GM12875 (cell line): Measurements from ENCODE around the gene MDK.

Experiments used
- H3K4me3 ChIP-seq: one replicate; pipeline ENCODE4 v1.5.1; 2011; ENCODE audit warnings: low read depth, low read length, control low read depth
- CTCF ChIP-seq: IDR thresholded peaks from 2 replicates; pipeline ENCODE4 v1.5.1; 2011; ENCODE audit warnings: low read depth, mild to moderate bottlenecking, control low read depth, inconsistent platforms, low read length, moderate library complexity, borderline replicate concordance; ENCODE audit not compliant: insufficient read depth

Gene MDK

GRCh38 chr11:46348566-46349401, 32.7 kb upstream of the MDK start:
- no peak for TF ChIP-seq CTCF
- peak overlapping the region; percentile 93 for H3K4me3 ChIP-seq

GRCh38 chr11:46350695-46351094, 30.8 kb upstream of the MDK start:
- TF ChIP-seq CTCF, result no peak
- no peak overlapping the region for H3K4me3 ChIP-seq

- no peak overlapping the region for H3K4me3 ChIP-seq
- no peak for TF ChIP-seq CTCF
Observed at GRCh38 chr11:46351148-46351547, 30.3 kb upstream of the MDK start.

- no peak overlapping the region for H3K4me3 ChIP-seq
- TF ChIP-seq CTCF, result no peak
Observed at GRCh38 chr11:46351606-46352005, 29.9 kb upstream of the MDK start.

GRCh38 chr11:46352063-46352841, 29.2 kb upstream of the MDK start:
- TF ChIP-seq CTCF, result peak; percentile 97
- H3K4me3 ChIP-seq, result no peak overlapping the region

- no peak overlapping the region for H3K4me3 ChIP-seq
- no peak for TF ChIP-seq CTCF
Observed at GRCh38 chr11:46353698-46354097, 27.8 kb upstream of the MDK start.
